ENCODE data around the gene SUSD4. TPM values are rescaled to one million over a fixed set of nuclear protein-coding genes. Genes with fewer than 3 reads are reported as not detected.

SUSD4 gene
- total and polyA plus RNA-seq, 9 of the 15 experiments (the other 6 are each of a cell fraction or from before 2014, with no cell fraction given), result 0.06 to 1.7 (median 0.09) TPM; not detected in 4

DNA sequence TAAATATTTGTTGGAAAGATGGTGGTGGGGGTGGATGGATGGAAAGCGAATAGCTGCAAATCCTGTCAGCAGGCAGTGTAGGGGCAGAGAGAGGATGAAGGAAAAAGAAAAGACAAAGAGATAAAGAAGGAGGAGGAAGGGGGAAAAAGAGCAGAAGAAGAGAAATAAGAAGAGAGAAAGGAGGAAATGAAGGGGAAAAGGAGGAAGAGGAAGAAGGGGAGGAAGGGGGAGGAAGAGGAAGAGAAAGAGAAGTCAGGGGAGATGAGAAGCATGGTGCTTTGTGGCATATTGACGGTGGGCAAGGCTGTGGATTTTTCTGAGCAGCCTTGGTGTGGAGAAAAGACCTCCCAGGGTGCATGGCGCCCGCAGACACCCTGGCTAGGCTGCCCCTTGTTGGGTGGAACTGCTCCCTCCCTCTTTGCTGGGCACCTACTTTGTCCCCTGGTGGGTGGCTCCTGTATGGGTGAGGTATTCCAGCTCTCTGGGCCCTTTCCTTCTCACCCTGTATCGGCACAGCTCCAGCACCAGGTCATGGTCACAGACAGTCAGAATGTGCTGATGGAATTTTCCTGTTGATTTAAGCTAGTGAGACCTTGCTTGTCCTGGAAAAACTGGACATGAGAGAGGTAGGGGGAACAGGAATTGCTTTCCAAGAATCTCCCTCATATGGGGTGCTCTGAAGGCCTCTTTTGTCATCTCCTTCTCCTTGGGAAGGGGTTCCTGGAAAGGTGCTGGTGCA is 175.2 kb downstream of the SUSD4 start:
- no peak overlapping the region for H3K4me3 ChIP-seq
- H3K9me1 ChIP-seq (ENCODE audit: control insufficient read depth, insufficient read depth, low read length), result no peaks in the 10 kb centered on the region
- CTCF ChIA-PET (ENCODE audit: low intra/inter-chr PET ratio), result no interaction called here
- H3K9me3 ChIP-seq (replicated peaks; ENCODE audit: control insufficient read depth, insufficient read depth, low read depth, low read length), result no peaks in the 10 kb centered on the region
- POLR2A ChIA-PET, result interaction anchor here (1.1 to 1.5 kb wide), 2 partner anchors 13 to 18 kb away, joined by 3 read pairs; no protein-coding TSS in a partner anchor
- DNase-seq (ENCODE audit: extremely low read depth in 1 of 4, low spot score in 3 of 4), result no peak
- BruUV-seq (replicated peaks), result no TSS peak
- ATAC-seq, result no peak
- no peaks in the 10 kb centered on the region; a peak in 1 of 5 replicates for H3K27me3 ChIP-seq (ENCODE audit: control insufficient read depth in 2 of 2, insufficient read depth in 2 of 2, low read length in 2 of 2)
- H3K79me2 ChIP-seq (ENCODE audit: control insufficient read depth, insufficient read depth, low read length), result no peaks in the 10 kb centered on the region
- WGBS (ENCODE audit: insufficient coverage, low coverage, missing lambda C conversion rate), result 8% methylated on average over 5 of the region's 5 CpGs
- H3K27ac ChIP-seq (ENCODE audit: extremely low read depth, low read depth, low read length), result no peak overlapping the region
- in situ Hi-C loops (cut with MboI) (no loop called here), intact Hi-C loops (cut with micrococcal nuclease) (no loop called here)
- H3K36me3 ChIP-seq (ENCODE audit: control insufficient read depth, insufficient read depth, low read length), result no peaks in the 10 kb centered on the region
- no peaks in the 10 kb centered on the region for H3K4me1 ChIP-seq (replicated peaks in 1 of 2; ENCODE audit: control insufficient read depth in 2 of 2, insufficient read depth in 2 of 2, low read length in 2 of 2)
- FAIRE-seq, result no peak
- no peak for TF ChIP-seq TBP (optimal IDR thresholded peaks at IDR 0.05; ENCODE audit: low read depth, low read length)
- TF ChIP-seq THRB (CRISPR knock-in tag; conservative IDR thresholded peaks at IDR 0.05), result 0 out of 2 replicates have a peak, but pooled peaks have one; percentile 33
- TF ChIP-seq SPI1 (IDR thresholded peaks at IDR 0.05; ENCODE audit: borderline replicate concordance, low read depth, low read length), result 0 out of 2 replicates have a peak, but pooled peaks have one; percentile 1
- TF ChIP-seq ZNF512 (tag; IDR thresholded peaks at IDR 0.05), result peak; percentile 40; the same call in 1 of the 2 replicates
- no peak overlapping the region for H2AFZ ChIP-seq (ENCODE audit: low read depth, low read length)
- H3K9ac ChIP-seq (ENCODE audit: insufficient read depth in 1 of 2, low read depth in 2 of 2, low read length in 2 of 2), result no peak overlapping the region
- no peak overlapping the region for H3K4me2 ChIP-seq (ENCODE audit: insufficient read depth, low read length)
- no peaks in the 10 kb centered on the region for H4K20me1 ChIP-seq (replicated peaks; ENCODE audit: control insufficient read depth, insufficient read depth, low read length)

Data from K562 (cell line).